A172 (cell line): Measurements from ENCODE around the gene SH3BP2. TPM values are rescaled to one million over a fixed set of nuclear protein-coding genes. Genes with fewer than 3 reads are reported as not detected.
A peak's percentile ranks its signal among the peaks of the same experiment; 100 is the strongest.

ENCODE experiments used
- DNase-seq: peaks from one replicate; pipeline ENCODE4 v3.0.0-alpha.2; 2015; ENCODE audit warnings: low spot score
- total RNA-seq: library from RNA; depleted of rRNA; stranded (reverse); fragments of >200 nt; shearing (Covaris generic); gene quantifications from 2 replicates; pipeline ENCODE4 v1.2.3, GENCODE V29; 2014

Gene SH3BP2
- total RNA-seq, 1 experiment from 2014 or later, result 37.4 TPM

DNA sequence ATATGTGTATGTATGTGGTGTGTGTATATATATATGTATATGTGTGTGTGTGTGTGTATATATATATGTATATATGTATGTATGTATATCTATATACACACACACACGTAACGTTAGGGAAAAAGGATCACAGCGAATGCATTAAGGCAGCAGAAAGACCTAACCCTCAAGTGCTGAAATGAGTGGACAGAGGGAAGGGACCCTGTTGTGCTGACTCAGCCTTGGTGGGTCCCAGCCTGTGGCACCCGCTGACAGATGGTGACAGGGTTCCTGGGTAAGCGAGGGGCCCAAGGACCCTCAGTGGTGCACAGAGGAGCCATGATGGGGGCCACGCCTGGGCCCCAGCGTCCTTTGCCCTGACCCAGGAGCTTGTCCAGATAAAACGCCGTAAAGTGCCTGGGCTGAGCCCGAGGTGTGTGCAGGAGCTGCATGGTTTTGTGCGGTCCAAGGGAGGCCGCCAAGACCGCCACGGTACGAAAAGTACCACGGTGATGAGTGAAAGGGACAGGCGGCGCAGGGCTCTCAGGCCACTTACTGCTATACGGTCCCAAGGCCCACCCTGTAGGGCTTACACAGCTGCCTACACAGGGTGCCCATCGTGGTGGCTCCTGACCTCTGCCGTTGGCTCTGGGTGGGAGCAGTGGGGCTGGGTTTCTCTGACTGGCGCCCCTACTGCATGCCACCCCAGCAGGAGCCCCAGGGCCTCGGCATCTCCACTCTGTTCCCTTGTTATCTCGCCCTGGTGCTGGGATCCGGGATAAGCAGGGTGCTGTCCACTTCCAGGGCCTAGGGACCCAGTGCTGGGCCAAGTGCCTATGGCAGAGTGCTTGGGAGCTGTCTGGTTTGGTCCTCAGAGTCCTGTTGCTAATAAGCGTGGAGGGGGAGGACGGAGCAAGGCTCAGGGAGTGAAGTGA lies 10.0 kb downstream of the SH3BP2 start:
- no peak for DNase-seq

DNA sequence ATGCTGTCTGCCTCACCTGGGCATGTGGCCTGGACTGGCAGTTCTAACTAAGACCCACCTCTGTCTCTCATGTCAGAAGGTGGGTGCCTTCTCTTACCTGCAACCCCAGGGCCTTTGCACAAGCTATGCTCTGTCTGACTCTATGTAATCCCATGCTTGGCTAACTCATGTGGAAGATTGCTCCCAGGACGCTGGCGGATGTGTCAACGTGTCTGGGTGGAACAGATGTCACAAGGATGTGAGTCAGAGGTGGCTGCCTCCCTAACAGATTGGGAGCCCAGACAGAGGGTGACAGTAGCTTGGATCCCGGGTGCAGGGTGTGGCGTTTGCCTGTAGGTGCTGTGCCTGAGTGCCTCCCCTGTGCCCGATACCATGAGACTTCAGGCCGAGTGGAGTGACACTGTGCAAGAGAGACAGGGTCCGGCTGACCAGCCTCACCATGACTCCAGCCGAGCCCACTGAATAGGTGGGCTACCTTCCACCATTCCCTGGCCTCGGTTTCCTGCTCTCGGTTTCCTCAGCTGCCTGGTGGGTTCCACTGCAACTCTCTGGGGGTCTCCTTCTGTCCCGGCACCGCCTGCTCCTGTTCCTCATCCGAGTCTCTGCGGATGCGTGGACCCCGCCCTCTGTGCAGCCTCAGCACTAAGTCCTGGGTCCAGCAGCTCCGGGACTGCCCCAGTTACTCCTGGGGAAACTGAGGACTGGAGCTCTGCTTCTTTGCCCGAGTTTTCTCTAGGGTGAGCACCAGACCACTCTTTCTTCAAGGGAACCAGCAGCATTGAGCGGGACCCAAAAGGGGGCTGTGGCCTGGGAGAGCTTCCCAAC lies 11.0 kb downstream of the SH3BP2 start:
- DNase-seq, result peak; percentile 74

DNA sequence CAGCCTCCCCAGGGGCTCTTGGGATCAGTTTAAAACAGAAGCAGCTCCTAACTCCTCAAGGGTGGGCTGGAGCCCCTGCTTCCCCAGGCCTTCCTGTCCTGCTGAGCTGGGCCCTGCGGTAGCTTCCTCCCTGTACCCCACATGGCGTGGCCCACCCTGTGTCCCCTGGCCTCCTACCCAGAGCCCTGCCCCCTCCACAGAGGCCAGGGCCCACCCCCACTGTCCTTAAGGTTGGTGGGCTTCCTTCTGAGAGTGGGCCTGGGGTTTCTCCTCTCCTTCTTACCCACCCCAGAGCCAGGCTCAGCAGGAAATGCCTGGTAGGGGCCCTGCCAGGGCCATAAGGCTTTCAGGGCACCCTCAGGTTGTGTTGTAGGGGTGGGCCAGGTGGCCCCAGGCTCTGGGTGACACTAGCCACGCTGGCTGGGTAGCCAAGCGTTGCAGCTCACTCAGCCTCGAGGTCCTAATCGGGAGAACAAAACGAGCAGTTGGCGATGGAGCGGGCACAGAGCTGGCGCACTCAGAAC lies 11.6 kb downstream of the SH3BP2 start:
- DNase-seq, result no peak

DNA sequence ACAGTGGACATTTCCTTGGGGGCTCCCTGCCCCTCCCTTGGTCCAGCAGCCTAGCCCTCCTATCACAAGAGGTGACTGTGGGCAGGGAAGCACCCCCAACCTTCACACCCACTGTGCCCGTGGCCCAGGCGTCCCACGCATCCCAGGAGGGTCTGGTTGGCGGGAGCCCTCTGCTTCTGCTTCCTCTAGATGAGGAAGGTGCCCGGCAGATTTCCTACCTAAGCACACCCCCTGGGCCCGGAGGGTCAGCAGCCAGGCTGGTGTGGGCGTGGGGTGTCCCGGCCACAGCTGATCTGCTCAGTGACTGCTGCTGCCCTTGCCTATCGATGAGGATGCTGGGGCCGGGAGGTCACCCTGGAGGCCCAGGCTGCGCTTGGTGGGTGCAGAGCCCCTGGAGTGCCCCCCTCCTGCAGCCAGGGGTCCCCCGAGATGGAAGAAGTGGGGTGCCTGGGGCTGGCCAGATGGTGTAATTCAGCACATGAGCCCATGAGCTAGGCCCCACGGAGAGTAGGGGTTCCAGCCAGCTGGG lies 12.2 kb downstream of the SH3BP2 start:
- DNase-seq, result no peak

DNA sequence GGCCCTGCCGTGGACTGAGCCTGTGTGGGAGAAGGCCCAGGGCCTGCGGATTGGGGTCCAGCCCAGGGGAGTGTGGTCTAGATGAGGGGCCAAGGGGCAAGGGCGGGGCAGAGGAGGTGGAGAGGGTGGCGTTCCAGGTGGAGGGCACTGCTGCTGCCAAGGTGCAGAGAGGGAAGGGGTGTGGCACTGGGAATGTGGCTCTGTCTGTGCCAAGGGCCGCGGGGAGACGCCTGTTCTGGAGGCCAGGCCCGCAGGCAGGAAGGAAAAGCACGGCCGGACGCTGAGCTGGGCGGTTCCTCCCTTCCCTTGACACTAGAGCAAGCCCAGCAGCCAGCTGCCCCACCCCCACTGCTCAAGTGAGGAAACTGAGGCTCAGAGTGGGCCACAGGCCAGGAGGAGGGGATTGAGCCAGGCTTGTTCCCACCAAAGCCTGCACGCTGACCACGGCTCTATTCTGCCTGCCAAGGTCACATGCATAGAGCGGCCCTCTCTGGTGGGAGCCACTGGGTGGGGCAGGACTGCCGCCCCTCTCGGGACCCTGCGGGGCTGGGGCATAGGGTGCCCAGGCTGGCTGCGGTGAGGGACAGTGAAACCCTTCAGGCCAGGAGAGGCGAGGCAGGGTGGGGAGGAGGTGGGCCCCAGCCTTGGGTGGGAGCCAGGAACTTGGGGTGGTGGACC lies 13.0 kb downstream of the SH3BP2 start:
- DNase-seq, result peak; percentile 58

DNA sequence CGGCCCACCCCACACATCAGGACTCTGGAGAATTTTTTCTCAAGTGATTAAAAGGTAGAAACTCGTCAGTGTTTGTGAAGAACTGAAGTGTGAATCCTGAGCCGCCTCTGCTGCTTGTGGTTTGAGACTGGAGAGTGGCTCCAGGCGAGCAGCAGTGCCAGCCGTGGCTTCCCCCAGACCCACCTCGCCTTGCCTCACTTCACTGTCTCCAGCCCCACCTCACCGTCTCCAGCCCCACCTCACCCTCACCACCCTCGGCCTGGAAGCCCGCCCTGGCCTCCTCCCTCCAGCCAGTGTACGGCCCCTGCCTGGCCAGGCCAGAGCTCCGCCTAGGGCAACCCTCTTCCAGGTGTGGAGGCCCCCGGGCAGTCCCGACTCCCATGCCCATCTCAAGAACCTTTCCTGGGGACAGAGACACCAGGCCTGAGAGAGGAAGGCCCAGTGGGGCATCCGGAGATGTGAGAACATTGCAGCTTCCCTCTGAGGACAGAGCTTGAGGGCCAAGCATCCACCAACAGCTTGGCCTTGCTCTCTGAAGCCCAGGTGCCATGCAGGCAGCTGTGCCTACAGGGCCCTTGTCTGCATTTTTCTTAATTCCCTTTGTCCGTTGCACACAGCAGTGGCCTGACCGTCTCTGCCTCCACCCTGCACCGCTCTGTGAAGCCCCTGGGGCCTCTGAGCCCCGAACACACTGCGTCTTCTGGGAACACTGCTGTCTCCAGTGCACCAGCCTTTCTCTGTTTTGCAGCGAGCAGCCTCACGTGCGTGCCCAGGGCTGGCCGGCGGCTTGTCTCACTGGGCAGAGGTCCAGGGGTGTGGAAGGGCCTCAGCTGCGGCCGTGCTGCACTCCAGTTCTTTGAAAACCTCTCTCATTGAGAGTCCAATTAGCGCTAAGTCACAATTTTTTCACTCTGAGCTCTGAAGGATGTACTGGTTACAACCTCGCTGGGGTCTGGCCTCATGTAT lies 13.8 kb downstream of the SH3BP2 start:
- DNase-seq, result no peak

DNA sequence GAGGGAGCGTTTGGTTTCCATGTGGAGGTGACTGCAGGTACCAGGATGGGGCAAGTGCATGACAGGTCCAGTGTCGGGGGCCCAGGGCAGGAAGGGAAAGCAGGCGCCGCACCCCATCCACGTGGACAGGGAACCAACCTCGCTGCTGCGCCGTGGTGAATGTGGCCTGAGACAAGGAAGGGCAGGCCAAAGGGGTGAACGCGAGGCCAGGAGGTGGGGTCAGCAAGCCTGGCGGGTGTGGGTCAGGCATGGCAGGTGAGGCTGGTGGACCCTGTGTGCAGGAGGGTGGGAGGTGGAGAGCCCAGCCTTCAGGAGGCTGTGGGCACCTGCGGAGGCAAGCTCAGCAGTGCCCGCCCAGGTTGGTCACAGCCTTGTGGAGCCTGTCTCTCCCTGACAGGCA lies 14.7 kb downstream of the SH3BP2 start:
- DNase-seq, result no peak

DNA sequence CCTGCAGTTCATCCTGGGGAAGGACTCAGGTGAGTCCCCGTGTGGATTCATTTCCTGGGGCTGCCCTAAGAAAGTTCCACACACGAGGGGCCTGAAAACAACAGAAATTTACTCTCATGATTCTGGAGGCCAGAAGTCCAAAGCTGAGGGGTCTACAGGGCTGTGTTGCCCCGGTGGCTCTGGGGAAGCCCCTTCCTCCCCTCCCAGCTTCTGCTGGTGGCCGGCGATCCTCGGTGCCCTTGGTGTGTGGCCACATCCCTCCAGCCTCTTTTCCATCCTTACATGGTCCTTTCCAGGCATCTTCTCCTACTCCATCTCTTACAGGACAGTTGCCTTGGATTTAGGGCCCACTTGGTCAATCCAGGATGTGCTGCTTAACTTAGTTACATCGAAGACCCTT lies 15.1 kb downstream of the SH3BP2 start:
- DNase-seq, result no peak

DNA sequence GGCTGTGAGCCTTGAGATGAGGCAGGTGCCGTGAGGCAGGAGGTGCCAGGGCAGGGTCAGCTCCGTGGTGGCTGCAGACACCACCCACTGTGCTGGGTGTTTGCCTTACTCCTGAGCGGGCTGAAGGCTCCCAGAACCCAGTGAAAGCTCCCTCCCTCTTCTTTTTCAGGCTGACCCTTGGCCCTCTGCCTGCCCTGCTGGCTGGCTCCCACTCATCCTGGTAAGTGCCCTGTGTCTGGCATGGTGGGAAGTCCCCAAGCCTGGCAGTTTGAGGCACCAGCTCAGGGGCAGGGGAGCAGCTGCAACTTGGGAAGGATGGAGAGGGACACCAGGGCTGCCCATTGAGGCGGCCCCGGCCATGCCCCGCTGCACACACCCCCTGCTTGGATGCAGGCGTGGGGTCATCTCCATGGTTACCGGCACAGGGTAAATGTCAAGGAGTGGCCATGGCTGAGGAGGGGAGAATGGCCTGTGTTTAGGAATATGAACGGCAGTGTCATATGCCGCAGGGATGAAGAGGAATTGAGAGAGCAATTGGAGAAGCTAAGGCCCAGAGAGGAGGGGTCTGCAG lies 16.8 kb downstream of the SH3BP2 start:
- peak; percentile 25 for DNase-seq

DNA sequence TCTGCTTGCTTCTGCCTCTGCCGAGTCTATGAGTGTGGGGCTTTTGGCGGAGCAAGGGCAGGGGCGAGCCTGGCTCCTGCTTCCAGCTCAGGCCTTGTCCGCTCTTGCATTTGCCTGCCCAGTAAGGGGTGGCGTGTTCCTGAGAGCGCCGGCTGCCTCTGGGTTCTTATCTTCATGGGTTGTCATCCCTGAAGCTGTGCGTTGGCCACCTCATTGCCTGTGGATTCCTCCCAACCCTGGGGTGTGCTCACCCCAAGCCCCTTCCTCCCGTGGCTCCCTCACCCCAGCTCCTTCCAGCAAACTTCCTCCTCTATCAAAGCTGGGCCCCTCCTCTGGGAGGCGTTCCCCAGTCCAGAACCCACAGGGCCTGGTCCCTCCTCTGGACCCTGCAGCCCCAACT lies 17.5 kb downstream of the SH3BP2 start:
- no peak for DNase-seq

DNA sequence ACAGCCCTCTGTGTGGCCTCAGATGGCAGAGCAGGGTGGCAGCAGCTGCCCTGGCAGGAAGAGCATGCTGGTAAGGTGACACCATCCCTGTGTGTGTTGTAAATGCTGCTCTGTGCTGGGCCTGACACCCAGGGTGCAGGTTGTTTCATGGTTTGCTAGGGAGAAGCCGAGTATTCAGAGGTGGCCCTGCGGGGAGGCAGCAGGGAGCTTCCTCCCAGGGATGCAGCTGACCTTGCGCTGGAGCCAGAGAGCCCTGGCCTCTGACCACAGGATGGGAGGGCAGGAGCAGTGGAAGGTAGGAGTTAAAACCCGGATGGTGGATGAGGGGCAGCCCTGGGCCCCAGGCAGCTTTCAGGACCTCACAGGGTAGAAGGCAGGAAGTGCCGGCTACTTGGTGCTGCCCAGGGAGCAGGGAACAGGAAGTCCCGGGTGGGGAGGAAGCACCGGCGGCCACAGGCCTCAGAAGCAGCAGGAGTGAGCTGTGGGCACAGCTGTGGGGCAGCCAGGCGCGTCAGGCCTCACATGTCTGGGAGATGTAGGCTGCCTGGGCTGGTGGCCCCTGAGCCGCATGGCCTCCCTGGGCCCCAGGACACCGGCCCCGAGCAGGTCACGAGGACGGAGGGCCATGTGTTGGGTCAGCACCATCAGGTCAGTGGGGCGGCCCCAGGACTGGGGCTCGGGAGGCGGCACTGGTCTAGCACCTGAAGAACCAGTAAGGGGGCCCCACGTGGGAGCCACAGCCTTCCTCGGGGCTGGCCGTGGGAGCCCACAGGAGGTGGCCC lies 19.1 kb downstream of the SH3BP2 start:
- peak; percentile 89 for DNase-seq

DNA sequence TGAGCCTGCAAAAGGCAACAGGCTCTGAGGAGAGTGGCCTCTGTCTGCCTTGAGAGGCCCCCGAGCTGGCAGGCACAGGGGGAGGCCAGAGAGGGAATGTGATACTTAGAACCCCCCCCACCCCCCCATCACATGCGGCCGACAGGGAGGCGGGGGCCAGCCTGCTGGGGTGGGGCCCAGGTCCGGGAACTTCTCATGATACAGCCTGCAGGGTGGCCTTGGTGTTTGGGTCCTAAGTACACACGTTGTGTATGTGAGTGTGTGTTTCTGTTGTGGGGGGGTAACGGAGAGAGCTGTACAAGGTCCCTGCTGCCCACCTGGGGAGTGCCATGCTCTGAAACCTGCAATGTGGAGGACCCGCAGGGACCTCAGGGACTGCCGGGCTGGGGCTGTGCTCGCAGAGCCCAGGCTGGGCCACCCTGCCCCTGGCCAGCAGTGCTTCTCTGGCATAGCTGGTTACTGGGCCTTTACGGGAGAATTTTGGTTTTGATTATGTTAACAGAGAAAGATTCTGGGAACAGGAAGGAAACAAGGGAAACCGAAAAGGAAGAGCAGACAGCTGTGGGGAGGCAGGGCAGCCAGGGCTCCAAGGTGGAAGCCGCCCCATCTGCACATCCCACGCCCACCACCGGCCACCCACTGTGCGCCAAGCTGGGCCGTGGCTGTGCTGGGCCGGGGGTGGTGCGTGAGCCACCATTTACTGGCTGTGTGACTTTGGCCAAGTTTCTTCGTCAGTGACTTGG lies 19.9 kb downstream of the SH3BP2 start:
- no peak for DNase-seq

DNA sequence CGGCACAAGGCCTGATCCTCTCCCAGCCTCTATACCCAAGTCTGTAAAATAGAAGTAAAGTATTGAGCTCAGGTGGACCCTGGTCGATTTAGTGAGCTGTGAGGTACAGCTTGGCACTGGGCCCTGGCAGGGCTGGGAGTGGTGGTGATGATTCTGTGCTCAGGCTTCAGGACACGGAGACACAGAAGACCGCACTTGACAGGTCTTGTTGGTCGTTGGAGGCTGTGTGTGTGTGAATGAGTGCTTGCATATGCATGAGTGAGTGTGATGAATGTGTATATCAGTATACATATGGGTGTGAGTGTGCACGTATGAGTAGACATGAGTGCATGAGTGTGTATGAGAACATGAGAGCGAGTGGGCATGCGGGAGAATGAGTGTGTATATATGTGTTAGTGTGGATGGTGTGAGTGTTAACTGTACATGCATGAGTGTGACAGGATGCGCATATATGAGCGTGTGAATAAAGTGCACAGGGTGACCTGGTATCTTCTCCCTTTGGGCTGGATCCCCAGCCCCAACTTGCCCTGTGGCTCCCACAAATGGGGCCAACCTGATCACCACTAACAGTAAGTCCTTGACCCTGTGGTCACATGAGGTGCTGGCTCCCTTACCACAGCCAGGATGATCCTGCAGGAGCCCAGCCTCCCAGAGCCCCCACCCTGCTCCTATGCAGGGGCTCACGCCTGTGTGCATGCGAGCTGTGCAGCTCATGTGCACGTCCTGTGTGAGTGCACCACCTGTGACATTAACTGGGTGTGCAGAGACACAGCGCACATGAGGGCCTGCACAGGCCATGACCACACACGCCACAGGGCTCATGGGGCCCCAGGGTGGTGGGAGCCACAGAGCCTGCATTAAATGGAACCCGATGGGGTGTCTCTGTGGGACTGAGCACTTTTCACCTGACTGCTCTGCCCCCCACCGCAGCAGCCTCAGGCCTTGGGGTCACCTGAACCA lies 20.8 kb downstream of the SH3BP2 start:
- DNase-seq, result no peak

DNA sequence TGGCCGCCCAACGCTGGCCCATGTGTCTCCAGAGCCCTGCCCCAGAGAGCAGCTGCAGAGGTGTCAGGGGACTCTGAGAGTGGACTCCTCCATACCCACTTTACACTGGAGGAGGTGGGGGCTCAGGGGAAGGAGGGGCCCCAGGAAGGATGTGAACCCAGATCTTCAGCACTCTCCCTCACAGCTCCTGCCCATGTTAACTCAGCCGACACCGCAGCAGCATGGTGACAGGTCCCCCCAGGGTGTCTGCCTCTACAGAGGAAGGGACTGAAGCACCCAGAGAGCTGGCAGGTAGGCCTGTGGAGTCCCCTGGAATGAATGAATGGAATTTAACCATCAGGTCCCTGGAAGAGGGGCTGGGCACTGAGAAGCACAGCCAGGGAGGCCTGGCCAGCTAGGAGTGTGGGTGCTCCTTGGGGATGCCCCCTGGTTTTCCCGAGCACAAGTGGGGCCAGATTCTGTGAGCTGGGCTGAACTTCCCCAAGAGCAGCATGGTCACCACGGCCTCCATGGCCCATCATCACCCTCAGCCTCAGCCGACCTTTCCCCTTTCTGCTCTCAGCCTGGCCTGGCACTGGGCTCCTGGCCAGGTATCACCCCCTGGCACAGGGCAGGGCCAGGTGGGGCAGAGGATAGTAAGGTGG lies 21.9 kb downstream of the SH3BP2 start:
- no peak for DNase-seq

DNA sequence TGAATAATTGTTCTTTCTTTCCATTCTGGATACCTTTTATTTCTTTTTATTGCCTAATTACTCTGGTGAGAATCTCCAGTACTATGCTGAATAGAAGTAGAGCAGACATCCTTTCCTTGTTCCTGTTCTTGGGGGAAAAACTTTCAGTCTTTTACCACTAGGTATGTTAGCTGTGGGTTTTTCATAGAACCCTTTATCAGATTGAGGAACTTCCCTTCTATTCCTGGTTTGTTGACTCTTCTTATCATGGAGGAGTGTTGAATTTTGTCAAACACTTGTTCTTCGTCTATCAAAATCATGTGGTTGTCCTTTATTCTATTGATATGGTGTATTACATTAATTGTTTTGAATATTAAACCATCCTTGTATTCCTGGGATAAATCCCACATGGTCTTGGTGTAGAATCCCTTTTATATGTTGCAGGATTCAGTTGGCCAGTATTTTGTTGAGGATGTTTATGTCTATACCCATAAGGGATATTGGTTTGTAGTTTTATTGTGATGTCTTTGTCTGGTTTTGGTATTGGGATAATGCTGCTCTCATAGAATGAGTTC lies 23.6 kb downstream of the SH3BP2 start:
- DNase-seq, result no peak

DNA sequence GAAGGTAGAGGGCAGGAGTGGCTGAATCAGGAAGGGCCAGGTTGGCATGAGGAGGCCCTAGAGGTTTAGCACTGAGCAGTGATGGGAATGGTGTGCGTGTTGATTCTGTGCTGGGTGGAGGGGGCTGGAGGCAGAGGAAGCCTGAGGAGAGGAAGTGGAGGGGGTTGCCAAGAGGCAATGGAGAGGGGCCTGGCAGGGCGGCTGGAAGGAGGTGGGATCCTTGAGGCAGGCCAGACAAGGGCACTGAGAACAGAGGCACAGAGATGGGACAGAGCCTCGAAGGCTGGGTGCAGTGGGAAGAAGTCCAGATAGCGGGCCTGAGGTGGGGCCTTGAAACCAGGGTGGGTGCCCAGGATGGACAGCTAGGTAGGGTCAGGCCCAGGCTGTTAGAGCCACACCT lies 24.3 kb downstream of the SH3BP2 start:
- DNase-seq, result no peak
